ENCODE results near the gene PRKAG2.

PRKAG2 gene

DNA sequence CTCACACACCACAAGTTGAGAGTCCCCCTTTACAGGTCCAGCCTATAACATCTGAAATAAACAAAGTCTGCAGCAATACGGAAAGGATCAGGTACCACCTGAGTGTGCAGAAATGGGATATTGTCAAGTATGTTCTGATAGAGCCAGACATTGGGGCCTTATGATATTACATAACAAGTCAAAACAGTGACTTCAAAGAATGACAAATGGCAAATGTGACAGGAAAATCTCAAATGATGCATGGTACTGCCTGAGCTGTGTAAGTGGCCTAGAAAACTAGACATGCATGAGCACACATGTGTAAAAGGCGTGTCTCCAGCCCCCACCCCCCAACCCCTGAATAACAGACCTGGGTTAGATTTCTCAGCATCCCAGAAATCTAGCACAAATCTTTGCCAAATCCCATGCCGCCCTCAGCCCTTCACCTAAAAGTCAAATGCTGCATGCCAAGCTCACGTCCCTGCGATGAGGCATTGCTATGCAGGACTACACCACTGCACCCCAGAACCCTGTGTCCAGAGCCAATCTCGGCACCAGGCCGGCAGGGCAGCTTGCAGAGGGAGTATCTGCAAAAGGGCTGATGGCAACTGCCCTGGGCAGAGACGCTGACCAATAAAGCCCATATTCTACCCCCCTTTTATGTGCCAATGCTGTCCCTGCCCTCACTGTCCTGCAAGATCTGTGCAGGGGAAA, 58.8 kb downstream of the PRKAG2 start:
- Histone ChIP-seq H3F3A (ENCODE audit: insufficient read depth) (no peaks in the 10 kb centered on the region), H3K27ac (ENCODE audit: low read depth, low read length) (no peak overlapping the region), H3K9me2 (replicated peaks; ENCODE audit: insufficient read depth, low read length) (no peaks in the 10 kb centered on the region), H3K79me2 (ENCODE audit: insufficient read depth, low read length) (no peaks in the 10 kb centered on the region), H3K4me2 (ENCODE audit: low read depth, low read length, poor library complexity, severe bottlenecking) (no peak overlapping the region), H4K20me1 (ENCODE audit: low read depth, low read length) (no peaks in the 10 kb centered on the region), H3K9me3 (ENCODE audit: insufficient read depth, low read length) (no peaks in the 10 kb centered on the region), H3K9ac (ENCODE audit: low read length) (no peak overlapping the region), H3K4me3 (ENCODE audit: insufficient read depth, low read length, poor library complexity, severe bottlenecking) (no peak overlapping the region), H3K36me3 (ENCODE audit: low read length) (no peaks in the 10 kb centered on the region), H3K27me3 (ENCODE audit: low read length) (no peaks in the 10 kb centered on the region), H2AFZ (ENCODE audit: low read depth, low read length, severe bottlenecking) (no peak overlapping the region)
- TF ChIP-seq, protein P1, sequence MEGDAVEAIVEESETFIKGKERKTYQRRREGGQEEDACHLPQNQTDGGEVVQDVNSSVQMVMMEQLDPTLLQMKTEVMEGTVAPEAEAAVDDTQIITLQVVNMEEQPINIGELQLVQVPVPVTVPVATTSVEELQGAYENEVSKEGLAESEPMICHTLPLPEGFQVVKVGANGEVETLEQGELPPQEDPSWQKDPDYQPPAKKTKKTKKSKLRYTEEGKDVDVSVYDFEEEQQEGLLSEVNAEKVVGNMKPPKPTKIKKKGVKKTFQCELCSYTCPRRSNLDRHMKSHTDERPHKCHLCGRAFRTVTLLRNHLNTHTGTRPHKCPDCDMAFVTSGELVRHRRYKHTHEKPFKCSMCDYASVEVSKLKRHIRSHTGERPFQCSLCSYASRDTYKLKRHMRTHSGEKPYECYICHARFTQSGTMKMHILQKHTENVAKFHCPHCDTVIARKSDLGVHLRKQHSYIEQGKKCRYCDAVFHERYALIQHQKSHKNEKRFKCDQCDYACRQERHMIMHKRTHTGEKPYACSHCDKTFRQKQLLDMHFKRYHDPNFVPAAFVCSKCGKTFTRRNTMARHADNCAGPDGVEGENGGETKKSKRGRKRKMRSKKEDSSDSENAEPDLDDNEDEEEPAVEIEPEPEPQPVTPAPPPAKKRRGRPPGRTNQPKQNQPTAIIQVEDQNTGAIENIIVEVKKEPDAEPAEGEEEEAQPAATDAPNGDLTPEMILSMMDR (IDR thresholded peaks at IDR 0.05; ENCODE audit: insufficient read depth, low read length, poor library complexity, severe bottlenecking), result no peak
- no peak for TF ChIP-seq EZH2phosphoT487 (conservative IDR thresholded peaks at IDR 0.05; ENCODE audit: low read length)

DNA sequence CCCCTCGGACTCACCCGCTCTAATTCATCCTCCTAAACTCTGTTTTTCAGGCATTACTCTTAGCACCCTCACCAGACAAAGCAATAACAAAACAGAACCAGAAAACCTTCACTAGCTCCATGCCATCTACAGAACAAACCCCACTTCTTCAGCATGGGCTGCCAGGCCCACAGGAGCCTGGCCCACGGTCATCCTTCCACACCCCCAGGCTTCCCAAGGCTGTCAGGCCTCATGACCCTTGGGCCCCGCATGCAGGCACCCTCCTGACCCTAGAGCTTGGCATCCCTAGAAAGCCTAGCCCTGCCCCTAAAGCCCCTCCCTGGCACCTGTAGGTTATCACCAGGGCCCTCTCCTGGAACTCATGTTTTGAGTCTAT, 59.6 kb downstream of the PRKAG2 start:
- no peak for TF ChIP-seq EZH2phosphoT487 (conservative IDR thresholded peaks at IDR 0.05; ENCODE audit: low read length)
- TF ChIP-seq, protein P1 (IDR thresholded peaks at IDR 0.05; ENCODE audit: insufficient read depth, low read length, poor library complexity, severe bottlenecking), result no peak
- Histone ChIP-seq H2AFZ (ENCODE audit: low read depth, low read length, severe bottlenecking) (no peak overlapping the region), H3K9ac (ENCODE audit: low read length) (no peak overlapping the region), H4K20me1 (ENCODE audit: low read depth, low read length) (no peaks in the 10 kb centered on the region), H3K27me3 (ENCODE audit: low read length) (no peaks in the 10 kb centered on the region), H3F3A (ENCODE audit: insufficient read depth) (no peaks in the 10 kb centered on the region), H3K9me2 (replicated peaks; ENCODE audit: insufficient read depth, low read length) (no peaks in the 10 kb centered on the region), H3K27ac (ENCODE audit: low read depth, low read length) (no peak overlapping the region), H3K4me2 (ENCODE audit: low read depth, low read length, poor library complexity, severe bottlenecking) (no peak overlapping the region), H3K36me3 (ENCODE audit: low read length) (no peaks in the 10 kb centered on the region), H3K4me3 (ENCODE audit: insufficient read depth, low read length, poor library complexity, severe bottlenecking) (no peak overlapping the region), H3K9me3 (ENCODE audit: insufficient read depth, low read length) (no peaks in the 10 kb centered on the region), H3K79me2 (ENCODE audit: insufficient read depth, low read length) (no peaks in the 10 kb centered on the region)

DNA sequence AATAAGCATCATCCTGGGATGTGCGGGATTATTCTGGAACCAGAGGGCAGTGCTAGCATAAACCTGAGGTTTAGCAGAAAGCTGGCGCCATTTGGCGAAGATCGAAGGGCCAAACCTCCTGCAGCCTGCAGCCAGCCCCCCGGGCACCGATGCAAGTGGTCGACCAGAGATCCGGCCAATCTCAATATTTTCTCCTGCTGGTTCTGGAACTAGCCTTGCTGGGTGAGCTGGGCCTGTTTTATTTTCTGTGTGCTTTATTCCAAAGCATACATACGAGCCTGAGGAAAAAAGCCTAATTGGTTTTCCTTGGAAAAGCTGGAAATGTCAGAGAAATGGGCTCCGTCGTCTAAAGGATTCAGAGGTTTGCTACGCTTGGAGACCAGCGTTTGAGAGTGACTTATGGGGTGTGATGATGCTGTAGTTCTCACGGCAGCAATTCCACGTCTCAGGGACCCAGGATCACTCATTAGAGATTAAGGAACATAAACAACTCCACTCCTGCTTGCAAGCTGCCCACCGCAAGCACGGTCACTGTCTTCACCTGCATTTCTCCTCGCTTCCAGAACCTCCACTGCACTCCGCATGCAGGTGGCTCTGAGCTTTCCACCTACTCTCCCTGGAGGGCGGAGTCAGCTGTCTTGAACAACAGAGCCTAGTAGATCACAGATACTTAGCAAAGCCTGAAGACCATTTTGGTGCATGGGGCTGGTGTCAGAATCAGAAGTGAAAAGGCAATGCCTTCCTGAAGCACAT, 60.2 kb downstream of the PRKAG2 start:
- no peaks in the 10 kb centered on the region for H4K20me1 ChIP-seq (ENCODE audit: low read depth, low read length)
- no peak overlapping the region for H3K27ac ChIP-seq (ENCODE audit: low read depth, low read length)

More for the DNA sequence above, 60.2 kb downstream of the PRKAG2 start:
- Histone ChIP-seq H3K36me3 (ENCODE audit: low read length) (no peaks in the 10 kb centered on the region), H3K4me3 (ENCODE audit: insufficient read depth, low read length, poor library complexity, severe bottlenecking) (no peak overlapping the region), H3K4me2 (ENCODE audit: low read depth, low read length, poor library complexity, severe bottlenecking) (no peak overlapping the region), H3F3A (ENCODE audit: insufficient read depth) (no peaks in the 10 kb centered on the region), H3K9me2 (replicated peaks; ENCODE audit: insufficient read depth, low read length) (no peaks in the 10 kb centered on the region), H3K27me3 (ENCODE audit: low read length) (no peaks in the 10 kb centered on the region), H2AFZ (ENCODE audit: low read depth, low read length, severe bottlenecking) (no peak overlapping the region), H3K79me2 (ENCODE audit: insufficient read depth, low read length) (no peaks in the 10 kb centered on the region), H3K9ac (ENCODE audit: low read length) (no peak overlapping the region), H3K9me3 (ENCODE audit: insufficient read depth, low read length) (no peaks in the 10 kb centered on the region)
- no peak for TF ChIP-seq EZH2phosphoT487 (conservative IDR thresholded peaks at IDR 0.05; ENCODE audit: low read length)
- TF ChIP-seq, protein P1 (IDR thresholded peaks at IDR 0.05; ENCODE audit: insufficient read depth, low read length, poor library complexity, severe bottlenecking), result no peak
